Heart left ventricle (tissue), 16 donors: ENCODE measurements around the gene CHD9. TPM values are rescaled to one million over a fixed set of nuclear protein-coding genes. Genes with fewer than 3 reads are reported as not detected.

Source experiments
- ATAC-seq, 4 donors: fragments of 200-7000 bp; cut with Tn5 transposase; one replicate each; pipeline ENCODE4 v1.9.1; 2020 to 2022; ENCODE audit warnings: moderate library complexity in 4 of 4, mild to moderate bottlenecking in 3 of 4, moderate number of reproducible peaks in 1 of 4
- DNase-seq, 5 donors: peaks; one replicate each; pipeline ENCODE4 v3.0.0-alpha.2; 2020
- H3K27ac ChIP-seq, 12 donors: fragments of 200-600 bp; sonication (generic) in 4 of 12; one replicate each; pipeline versions ENCODE4 v1.5.0 to v1.8.0; 2016 to 2022; ENCODE audit warnings: mild to moderate bottlenecking in 2 of 12
- H3K27me3 ChIP-seq, 9 donors: fragments of 200-600 bp; sonication (generic) in 2 of 9; one replicate each; pipeline versions ENCODE4 v1.5.1 to v1.8.0; 2016 to 2022; ENCODE audit warnings: mild to moderate bottlenecking in 3 of 9
- H3K36me3 ChIP-seq, 9 donors: fragments of 200-600 bp; sonication (generic) in 2 of 9; one replicate each; pipeline versions ENCODE4 v1.5.0 to v1.8.0; 2018 to 2022; ENCODE audit warnings: mild to moderate bottlenecking in 2 of 9
- H3K4me1 ChIP-seq, 12 donors: fragments of 200-600 bp; sonication (generic) in 4 of 12; one replicate each; pipeline versions ENCODE4 v1.5.0 to v1.8.0; 2016 to 2022; ENCODE audit warnings: mild to moderate bottlenecking in 3 of 12
- H3K4me3 ChIP-seq, 12 donors: fragments of 200-600 bp; sonication (generic) in 4 of 12; one replicate each; pipeline versions ENCODE4 v1.5.0 to v1.8.0; 2017 to 2022; ENCODE audit warnings: mild to moderate bottlenecking in 9 of 12, moderate library complexity in 4 of 12
- H3K9me3 ChIP-seq, 12 donors: fragments of 200-600 bp; sonication (generic) in 4 of 12; one replicate each; pipeline versions ENCODE4 v1.5.0 to v1.8.0; 2016 to 2022; ENCODE audit warnings: mild to moderate bottlenecking in 1 of 12
- CTCF ChIP-seq, 12 donors: fragments of 200-600 bp; sonication (generic) in 4 of 12; IDR thresholded peaks; one replicate each; pipeline versions ENCODE4 v1.5.0 to v1.8.0; 2018 to 2022; ENCODE audit warnings: antibody characterized with exemption in 12 of 12, mild to moderate bottlenecking in 5 of 12
- POLR2A ChIP-seq, 2 donors: fragments of 450-650 bp; IDR thresholded peaks; one replicate each; pipeline ENCODE4 v1.6.1; 2017; ENCODE audit warnings: antibody characterized with exemption in 2 of 2, mild to moderate bottlenecking in 2 of 2, moderate library complexity in 2 of 2
- WGBS, 4 donors: extraction: QIAGEN DNeasy Blood & Tissue Kit in 2 of 4; methylation state at CpG; one replicate each; pipeline versions ENCODE4 v1.1.5 to v1.1.7; 2013 to 2018; 5-methylcytosine and 5-hydroxymethylcytosine counted together
- intact Hi-C, 10 donors: fragments of 100-400 bp; cut with DNase I; formaldehyde crosslinking; loops; one replicate each; pipeline versions ENCODE4 v1.11.1 to v1.14.2; 2022
- polyA plus RNA-seq, 2 donors: library from polyadenylated mRNA; stranded (reverse); fragments of 200-250 nt; gene quantifications; one replicate each; pipeline ENCODE4 v1.2.3, GENCODE V29; 2013
- total RNA-seq, 9 donors: library from RNA; depleted of rRNA in 2 of 9; stranded (reverse); fragments of >200 nt in 2 of 9; fragmentation: NEBNext Ultra II Directional in 3 of 9; extraction: Animal tissue kit (Norgen Biotek cat#: 25700) in 3 of 9; gene quantifications; one replicate each; pipeline versions ENCODE4 v1.1.0 to v1.2.4, GENCODE V29; 2016 to 2023
- donor health status: ischemic (EF 13 %, LVEDD 7.1; RV severe dilation, severe dysfunction).
- donor health status: healthy with polysubstance abuse.
- donor health status: DM: no; HTN: yes; CAD: no.
- donor health status: DM: no; HTN: no; CAD: no.
- donor health status: ischemic (EF 25% LVEDD 6.9; RV normal size, moderate dysfunction).
- donor health status: ischemic (EF 25% LVEDD 5.7; RV mildly dilated, moderate dysfunction).
- donor health status: healthy.
- donor health status: DM: yes; HTN: yes; CAD: no.
- donor health status: ischemic (EF 35%, LVEDD 5.7; RV mildly dilated, moderate dysfunction).
- donor health status: nonischemic (EF 11% LVEDD 7.7; RV severe dilation, severe dysfunction).
- donor health status: DM: yes; HTN: yes; CAD: no.
- donor health status: PGD.
- donor health status: ischemic (EF 29% LVEDD 5.4; RV normal size, mild dysfunction).
- donor health status: nonischemic (EF 23%, LVEDD 6.1; RV moderate dilation, normal function).

CHD9 gene
- total and polyA plus RNA-seq, 11 donors: 11.8 to 56.2 (median 41.3) TPM

- DNase-seq (no peak), ATAC-seq (no peak)
- Histone ChIP-seq H3K4me1 (no peaks in the 10 kb centered on the region), H3K27ac (no peak overlapping the region), H3K36me3 (peaks cover 0 to 100% (median 100%) of the 10 kb centered on the region in 9 donors), H3K9me3 (no peaks in the 10 kb centered on the region), H3K4me3 (no peak overlapping the region), H3K27me3 (no peaks in the 10 kb centered on the region)
- WGBS, 4 donors: 81 to 97% (median 89%) methylated on average over 3 of the region's 3 CpGs
- intact Hi-C loops: loop anchor here in 3 of 10 donors (5.0 to 10.0 kb wide), 2 partner anchors 34 to 62 kb away; no protein-coding TSS in a partner anchor
- TF ChIP-seq CTCF (IDR thresholded peaks at IDR 0.05) (no peak), POLR2A (IDR thresholded peaks at IDR 0.05) (no peak)
These were observed 178.2 kb downstream of the CHD9 start for GRCh38 chr16:53232826-53233529.

- H3K27ac ChIP-seq: no peak overlapping the region
- no peak for ATAC-seq
- H3K36me3 ChIP-seq: peaks cover 0 to 100% (median 100%) of the 10 kb centered on the region in 9 donors
- intact Hi-C loops: loop anchor here in 5 of 10 donors (5.0 to 10.0 kb wide), 4 partner anchors 32 to 60 kb away; no protein-coding TSS in a partner anchor
- no peaks in the 10 kb centered on the region for H3K27me3 ChIP-seq
- DNase-seq: no peak
- H3K9me3 ChIP-seq: no peaks in the 10 kb centered on the region
- TF ChIP-seq CTCF (IDR thresholded peaks at IDR 0.05): no peak
- no peak for TF ChIP-seq POLR2A (IDR thresholded peaks at IDR 0.05)
- H3K4me3 ChIP-seq: no peak overlapping the region
- no peaks in the 10 kb centered on the region for H3K4me1 ChIP-seq
- WGBS, 4 donors: 90 to 96% (median 94%) methylated on average over 2 of the region's 2 CpGs
These were observed 180.0 kb downstream of the CHD9 start for GRCh38 chr16:53234836-53235235.

- Histone ChIP-seq H3K36me3 (peaks cover 0 to 100% (median 99%) of the 10 kb centered on the region in 9 donors), H3K9me3 (no peaks in the 10 kb centered on the region), H3K4me3 (no peak overlapping the region), H3K4me1 (no peaks in the 10 kb centered on the region), H3K27me3 (no peaks in the 10 kb centered on the region), H3K27ac (no peak overlapping the region)
- ATAC-seq (no peak), DNase-seq (no peak)
- TF ChIP-seq POLR2A (IDR thresholded peaks at IDR 0.05) (no peak), CTCF (IDR thresholded peaks at IDR 0.05) (no peak)
- 74 to 82% (median 82%) methylated on average over 3 of the region's 3 CpGs for WGBS, 4 donors
- intact Hi-C loops: loop anchor here in 4 of 10 donors (5.0 to 10.0 kb wide), 3 partner anchors 46 to 59 kb away; no protein-coding TSS in a partner anchor
These were observed 181.1 kb downstream of the CHD9 start for GRCh38 chr16:53235851-53236250.

GRCh38 chr16:53249331-53249730, 194.5 kb downstream of the CHD9 start:
- ATAC-seq: no peak
- DNase-seq: no peak
- no peak for TF ChIP-seq POLR2A (IDR thresholded peaks at IDR 0.05)
- 69 to 78% (median 76%) methylated on average over 1 of the region's 1 CpG for WGBS, 4 donors
- no peaks in the 10 kb centered on the region for H3K4me1 ChIP-seq
- peaks cover 0 to 100% (median 98%) of the 10 kb centered on the region in 9 donors for H3K36me3 ChIP-seq
- H3K27me3 ChIP-seq: no peaks in the 10 kb centered on the region
- H3K27ac ChIP-seq: no peak overlapping the region
- intact Hi-C loops: loop anchor here in 1 of 10 donors (10.0 kb wide), 1 partner anchor 45 kb away; no protein-coding TSS in a partner anchor
- peaks cover 0 to 10% (median 7%) of the 10 kb centered on the region in 12 donors for H3K9me3 ChIP-seq
- H3K4me3 ChIP-seq: no peak overlapping the region
